CMK (cell line): ENCODE results near the gene HOMEZ.

ENCODE experiments used
- DNase-seq: peaks from one replicate; pipeline ENCODE4 v3.0.0-alpha.2; 2010; ENCODE audit warnings: low read depth

Gene HOMEZ

GRCh38 chr14:23307687-23308644 lies 22.0 kb upstream of the HOMEZ start:
- DNase-seq: no peak

DNA sequence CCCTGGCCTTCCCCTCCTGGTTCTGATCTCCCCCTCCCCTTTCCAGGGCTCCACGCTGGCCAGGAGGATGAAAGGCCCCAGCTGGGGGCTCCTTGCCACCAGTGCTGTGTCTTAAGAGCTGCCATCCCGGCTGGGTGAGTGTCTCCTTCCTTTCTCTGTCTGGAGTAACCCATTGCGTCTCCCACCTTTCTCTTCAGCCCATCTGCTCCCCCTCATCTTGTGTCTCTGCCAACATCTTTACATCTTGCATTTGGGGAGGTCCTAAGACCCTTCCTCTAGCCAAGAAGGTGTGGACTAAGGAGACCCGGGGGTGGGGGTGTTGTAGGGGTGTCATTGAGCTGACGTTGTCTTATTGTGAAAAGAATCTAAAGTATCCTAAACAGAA lies 21.2 kb upstream of the HOMEZ start:
- no peak for DNase-seq

DNA sequence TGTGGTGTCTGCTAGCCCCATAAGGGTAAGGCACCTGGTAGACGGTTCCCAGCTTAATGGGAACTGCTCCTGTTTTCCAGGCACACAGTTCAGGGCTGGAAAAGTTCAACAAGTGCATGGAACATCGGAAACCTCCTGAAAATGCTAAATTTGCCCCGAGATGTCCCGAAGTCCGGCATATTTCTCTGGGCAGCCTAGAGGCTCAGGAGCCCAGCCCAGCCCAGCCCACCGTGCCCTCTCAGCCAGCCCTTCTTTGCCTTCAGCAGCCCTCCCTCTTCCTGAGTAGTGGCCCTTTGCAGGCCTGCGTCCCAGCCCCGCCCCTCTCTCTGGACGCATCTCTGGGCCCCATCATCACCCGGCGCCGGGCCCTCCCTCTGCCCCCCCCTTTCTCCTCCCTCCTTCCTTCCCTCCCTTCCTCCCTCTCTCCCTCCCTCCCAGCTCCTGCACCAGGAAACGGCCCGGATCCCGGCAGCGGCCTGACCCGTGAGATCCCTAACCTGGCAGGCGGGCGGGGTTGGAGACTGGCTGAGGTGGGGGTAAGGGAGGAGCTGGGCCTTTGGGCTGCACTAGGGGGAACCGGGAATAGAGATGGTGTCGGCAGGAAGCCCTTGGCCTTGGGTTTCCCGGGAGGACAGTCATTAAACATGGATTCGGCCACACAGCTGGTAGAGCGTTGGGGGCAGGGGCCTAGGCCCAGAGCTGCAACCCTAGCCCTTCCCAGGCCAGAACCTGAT lies 20.6 kb upstream of the HOMEZ start, which contains the start of gene BCL2L2:
Gene BCL2L2, plus strand, starts transcription at position 422 of the 734 bp plus-strand sequence. CDS start 935 bp downstream, outside the sequence.
- DNase-seq: peak; percentile 83

DNA sequence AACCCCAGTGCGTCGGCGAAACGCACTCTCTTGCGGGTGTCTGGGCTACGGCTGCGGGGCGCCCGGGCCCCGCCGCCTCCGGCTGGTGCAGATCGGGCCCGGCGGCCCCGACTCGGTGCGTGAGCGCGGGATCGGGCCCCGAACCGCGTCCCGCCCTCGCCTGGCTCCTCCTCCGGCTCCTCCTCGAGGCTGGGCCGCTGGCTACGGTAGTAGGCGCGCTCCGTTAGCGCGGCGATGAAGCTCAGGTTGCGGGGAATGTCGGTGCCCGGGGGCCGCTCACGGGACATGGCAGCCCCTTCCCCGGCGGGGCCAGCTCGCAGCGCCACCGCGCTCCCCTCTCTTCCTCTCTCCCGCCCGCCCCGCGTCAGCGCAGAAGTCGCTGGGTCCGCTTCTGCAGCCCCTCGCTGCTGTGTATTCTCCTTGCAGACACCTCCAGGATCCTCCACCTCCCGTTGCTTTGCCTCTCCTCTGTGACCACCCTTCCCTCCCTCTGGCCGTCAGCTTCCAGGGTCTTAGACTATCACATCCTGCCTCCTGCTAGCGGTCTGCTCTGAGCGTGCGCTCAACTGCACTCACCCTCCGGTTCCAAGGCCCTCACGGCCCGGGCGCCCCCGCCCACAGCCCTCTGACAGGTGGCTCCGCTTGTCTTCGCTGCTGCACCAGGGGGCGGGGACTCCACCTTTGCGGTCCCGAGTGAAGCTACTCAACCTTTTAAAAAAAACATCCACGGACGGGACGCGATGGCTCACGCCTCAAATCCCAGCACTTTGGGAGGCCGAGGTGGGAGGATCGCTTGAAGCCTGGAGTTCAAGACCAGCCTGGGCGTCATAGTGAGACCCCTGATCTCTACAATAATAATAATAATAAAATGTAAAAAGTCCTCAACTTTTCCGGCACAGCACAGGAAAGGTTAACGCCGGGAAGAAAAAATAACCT lies 16.6 kb upstream of the HOMEZ start, which contains the start of gene PPP1R3E:
Gene PPP1R3E, minus strand, starts transcription at position 570 of the 936 bp plus-strand sequence. Its CDS starts 283 bp downstream, at position 287.
- peak; percentile 84 for DNase-seq

GRCh38 chr14:23301969-23302289 lies 16.0 kb upstream of the HOMEZ start:
- DNase-seq: no peak

DNA sequence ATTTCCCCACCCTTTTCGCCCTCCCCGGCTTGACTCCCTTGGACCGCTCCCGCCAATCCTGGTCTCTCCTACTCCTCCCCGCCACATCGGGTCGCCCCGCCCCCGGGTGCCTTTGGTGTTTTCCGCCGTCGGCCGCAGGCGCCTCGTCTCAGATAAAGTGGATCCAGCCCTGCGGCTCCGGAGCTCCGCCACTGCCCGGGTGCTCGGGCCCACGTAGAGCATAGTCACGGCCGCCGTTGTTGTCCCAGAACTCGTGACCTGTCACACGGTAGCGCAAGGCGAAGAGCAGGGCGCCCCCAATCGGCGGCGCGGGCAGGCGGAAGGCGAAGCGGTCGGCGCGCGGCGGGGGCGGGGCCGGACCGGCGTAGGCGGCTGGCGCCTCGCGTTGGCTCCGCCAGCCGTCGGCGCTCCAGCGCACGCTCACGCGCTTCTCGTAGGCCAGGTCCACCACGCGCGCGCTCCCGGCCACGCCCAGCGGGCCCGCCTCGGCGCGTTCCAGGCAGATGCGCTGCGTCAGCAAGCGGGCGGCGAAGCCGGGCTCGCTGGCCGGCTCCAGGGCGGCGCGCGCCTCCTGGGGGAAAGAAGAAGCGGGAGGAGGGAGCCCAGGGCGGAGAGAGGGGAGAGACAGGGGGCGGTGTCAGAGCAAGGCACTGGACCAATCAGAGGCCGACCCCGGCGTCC lies 15.5 kb upstream of the HOMEZ start:
- DNase-seq: peak; percentile 89

DNA sequence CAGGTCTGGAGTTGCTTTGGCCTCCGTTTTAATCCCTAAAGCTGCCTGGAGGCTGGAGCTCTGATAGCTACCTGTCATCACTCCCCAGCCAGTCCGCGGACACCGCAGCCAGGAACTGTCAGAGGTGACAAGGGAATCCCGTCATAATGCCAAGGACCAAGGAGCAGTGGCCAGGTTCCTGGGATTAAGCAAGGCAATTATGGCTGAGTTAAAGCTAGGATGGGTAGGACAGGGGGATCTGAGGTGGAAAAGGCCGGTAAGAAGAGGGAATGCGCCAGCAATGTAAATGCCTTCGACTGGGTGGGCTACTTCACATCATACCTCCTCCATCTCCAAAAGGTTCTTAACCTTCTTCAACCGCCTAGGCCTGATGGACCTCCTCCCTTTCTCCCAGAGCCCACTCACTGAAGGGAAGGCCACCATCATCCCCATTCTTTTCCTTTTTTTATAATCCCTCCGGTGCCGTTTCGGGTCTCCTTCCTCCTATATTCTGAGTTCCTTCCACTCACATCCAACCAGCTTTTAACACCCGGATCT lies 14.8 kb upstream of the HOMEZ start:
- DNase-seq: no peak

DNA sequence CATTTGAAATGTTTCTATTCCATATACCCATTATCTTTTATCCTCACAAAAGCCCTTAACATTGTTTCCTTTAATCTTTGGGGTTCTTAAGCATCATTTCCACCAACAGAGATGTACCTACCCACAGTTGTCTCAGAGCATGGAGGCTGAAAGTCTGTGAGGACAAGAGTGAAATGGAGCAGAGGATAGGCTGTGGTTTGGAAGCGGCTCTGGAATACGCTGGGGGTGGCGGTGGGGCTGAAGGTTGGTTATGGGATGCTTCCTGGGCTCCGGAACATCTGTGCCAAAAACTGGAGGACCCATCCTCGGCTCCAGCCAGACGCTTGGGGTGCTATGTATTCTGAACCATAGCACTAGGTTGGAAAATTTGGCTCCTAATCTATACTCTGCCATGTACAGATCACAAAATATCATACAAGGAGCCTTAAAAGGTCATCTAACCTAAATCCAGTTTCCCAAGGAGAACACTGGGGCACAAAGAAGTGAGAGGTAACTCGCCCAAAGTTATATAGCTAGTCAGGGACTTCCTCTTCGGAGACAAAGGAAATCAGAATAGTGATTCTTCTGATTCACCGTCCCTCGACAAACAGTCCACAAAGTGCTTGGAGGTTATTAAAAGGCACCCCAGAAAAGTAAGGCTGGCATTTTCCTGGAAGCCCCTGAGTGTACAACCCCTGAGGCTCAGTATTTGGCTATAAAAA lies 14.2 kb upstream of the HOMEZ start:
- no peak for DNase-seq

DNA sequence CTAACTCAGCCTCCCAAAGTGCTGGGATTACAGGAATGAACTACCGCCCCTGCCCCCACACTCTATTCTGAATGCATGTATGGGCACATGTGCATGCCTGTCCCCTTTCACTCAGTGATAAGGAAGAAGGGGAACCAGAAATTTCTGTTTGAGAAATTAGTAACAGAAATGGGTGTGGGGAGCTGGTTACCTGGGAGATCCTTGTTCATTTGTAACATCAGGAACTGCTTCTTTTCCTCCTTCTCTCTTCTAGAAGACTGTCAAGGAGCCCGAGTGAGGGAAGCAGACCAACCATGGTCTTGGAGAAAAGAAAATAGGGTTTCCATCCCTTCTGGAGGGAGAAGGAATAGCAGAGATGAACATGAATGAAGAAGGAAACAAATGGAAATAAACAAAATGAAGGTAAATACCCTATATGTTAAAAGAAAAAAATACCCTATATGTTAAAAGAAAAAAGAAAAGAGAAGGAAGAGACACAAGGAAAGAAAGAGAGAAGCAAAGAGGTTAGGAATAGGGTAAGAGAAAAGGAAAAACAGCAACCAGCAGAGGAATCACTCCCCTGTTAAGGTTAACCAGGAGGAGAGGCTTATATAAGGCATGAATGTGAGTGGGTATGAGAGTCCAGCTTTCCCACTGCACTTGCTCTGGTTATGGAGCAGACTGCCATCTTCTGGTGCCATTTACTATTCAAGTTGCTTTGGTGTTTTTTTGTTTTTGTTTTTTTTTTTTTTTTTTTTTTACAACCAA lies 13.5 kb upstream of the HOMEZ start:
- no peak for DNase-seq

GRCh38 chr14:23297611-23298277 lies 11.8 kb upstream of the HOMEZ start:
- DNase-seq: no peak

GRCh38 chr14:23297096-23297495 lies 11.2 kb upstream of the HOMEZ start:
- DNase-seq: no peak

DNA sequence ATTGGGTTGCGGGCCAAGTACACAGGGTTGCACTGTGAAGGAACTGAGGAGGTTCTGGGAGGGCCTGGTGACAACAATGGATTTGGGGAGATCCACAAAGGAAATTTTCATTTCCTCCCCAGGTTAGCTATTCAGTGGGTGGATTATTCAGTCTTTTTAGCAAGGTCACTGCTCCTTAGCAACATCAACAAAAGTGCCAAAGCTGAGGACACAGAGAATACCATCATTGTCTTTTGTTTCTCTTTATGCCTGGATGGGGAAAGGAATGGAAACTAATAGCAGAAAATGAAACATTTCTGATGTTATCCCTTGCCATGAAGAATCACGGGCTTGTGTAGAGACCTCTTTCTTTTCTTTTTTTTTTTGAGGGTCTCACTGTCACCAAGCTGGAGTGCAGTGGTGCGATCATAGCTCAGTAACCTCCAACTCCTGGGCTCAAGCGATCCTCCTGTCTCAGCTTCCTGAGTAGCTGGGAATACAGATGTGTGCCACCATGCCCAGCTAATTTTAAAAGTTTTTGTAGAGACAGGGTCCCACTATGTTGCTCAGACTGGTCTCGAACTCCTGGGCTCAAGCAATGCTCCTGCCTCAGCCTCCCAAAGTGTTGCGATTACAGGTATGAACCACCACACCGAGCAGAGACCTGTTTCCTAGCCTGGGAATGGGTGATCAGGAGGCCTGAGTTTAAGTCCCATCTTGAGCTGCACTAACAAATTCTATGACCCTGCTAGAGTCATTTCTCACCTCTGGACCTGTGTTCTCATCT lies 10.3 kb upstream of the HOMEZ start:
- no peak for DNase-seq

- no peak for DNase-seq
Measured at GRCh38 chr14:23294734-23295561, 9.0 kb upstream of the HOMEZ start.

DNA sequence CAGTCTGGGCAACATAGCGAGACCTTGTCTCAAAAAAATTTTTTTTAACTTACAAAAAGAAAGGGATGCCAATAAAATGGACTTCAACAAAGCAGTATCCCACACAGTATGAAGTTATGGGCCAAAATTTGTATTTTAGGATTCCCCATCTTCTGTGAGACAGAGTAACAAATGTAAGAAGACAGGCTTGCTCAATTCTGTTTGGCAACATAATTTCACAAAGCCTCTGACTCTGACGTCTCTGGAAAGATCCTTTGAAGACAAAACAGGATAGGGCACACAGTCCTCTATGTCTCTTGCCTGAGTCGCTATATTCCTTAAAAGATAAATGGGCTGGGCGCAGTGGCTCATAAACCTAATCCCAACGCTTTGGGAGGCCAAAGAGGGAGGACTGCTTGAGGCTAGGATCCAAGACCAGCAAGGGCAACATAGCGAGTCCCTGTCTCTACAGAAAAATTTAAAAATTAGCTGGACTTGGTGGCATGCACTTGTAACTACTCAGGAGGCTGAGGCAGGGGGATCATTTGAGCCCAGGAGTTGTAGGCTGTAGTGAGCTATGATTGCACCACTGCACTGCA lies 1.1 kb upstream of the HOMEZ start:
- no peak for DNase-seq

- DNase-seq: no peak
Measured at GRCh38 chr14:23285530-23286019, 357 bp downstream of the HOMEZ start.

DNA sequence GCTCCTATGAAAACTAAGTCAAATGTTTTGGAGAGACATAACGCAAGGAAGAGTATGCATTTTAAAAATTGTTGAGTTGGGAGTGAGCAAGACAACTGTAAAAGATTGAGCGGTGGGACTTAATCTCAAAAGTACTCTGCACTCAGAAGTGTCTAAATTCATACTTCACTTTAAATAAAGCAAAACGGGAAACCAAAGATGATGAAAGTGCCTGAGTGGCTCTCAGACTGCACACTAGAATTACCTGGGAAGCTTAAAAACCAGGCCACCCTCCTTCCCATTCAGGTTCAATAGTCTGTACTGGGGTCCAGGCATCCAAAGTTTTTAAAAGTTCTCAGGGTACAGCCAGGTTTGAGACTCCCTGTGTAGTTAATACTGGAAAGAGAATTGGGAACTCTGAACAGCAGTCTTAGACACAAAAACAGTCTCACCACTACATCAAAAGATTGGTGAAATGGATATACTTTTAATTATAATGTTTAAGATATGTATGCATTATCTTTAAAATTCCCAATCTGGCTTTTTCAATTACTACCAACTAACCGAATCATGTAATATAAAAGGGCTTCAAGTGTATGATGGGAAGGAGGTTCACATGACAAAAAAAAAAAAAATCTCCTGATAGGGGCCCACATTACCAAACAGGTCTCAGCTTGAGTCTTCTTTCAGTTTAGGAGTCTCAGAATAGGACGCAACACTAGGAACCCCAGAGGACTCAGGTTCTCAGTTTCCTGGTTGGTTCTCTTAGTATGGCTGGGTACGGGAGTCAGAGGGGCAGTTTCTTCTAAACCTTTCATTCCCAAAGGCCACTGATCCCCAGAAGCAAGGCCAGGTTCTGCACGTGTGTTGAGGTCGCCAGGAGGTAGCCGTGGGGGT lies 1.0 kb downstream of the HOMEZ start:
- no peak for DNase-seq
